ENCODE results near the gene ZNF564.

Gene ZNF564

DNA sequence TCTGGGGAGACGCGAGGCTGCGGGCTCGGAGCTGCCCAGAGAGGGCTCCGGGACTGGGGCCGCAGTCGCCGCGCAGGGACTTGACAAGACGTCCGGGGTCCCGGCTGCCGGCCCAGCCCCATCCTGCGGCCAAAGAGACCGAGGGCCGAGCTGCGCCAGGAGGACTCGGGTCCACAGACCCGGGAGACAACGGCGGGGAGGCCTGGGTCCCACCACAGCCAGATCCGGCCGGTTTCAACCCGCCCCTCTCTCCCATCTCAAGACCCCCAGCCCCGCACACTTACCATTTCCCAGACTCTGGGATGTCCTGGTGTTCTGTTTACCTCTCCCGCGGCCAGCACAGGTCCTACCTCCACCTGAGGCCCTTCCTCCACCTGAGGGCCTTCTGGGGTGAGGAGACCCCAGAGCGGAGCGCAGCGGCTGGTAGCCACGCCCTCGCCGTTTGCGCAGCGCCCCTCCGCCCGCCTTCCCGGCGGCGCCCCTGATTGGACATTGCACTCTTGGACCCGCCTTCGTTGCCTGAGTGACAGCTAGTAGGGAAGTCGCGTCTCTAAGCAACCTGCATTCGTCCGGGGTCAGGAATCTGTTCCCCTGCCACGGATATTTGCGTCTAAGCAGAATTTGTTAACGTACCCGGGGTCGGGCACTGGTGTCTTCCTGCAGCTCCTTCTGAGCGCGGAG is 66.8 kb downstream of the ZNF564 start, which contains the start of gene ZNF709:
Gene ZNF709 (minus strand): TSS at position 446 of the 681 bp plus-strand sequence. CDS start 159 bp downstream, at position 287.
- Histone ChIP-seq H2AK5ac (ENCODE audit: low read length) (no peak within 1 kb of the TSS), H4K12ac (ENCODE audit: low read depth, low read length) (peak within 1 kb of the TSS; percentile 67), H4K91ac (ENCODE audit: low read depth, low read length) (peak within 1 kb of the TSS; percentile 19), H2BK12ac (ENCODE audit: low read length) (no peak within 1 kb of the TSS), H3K27me3 (ENCODE audit: insufficient read depth, low read length) (no peaks in the 10 kb centered on the region), H3K79me2 (ENCODE audit: control insufficient read depth, insufficient read depth, low read length, poor library complexity) (peaks cover 4% of the 10 kb centered on the region), H3K14ac (ENCODE audit: low read length) (peak within 1 kb of the TSS; percentile 86), H2BK5ac (ENCODE audit: low read depth, low read length, poor library complexity) (no peak within 1 kb of the TSS), H4K8ac (ENCODE audit: low read depth, low read length) (peak within 1 kb of the TSS; percentile 81), H3K36me3 (ENCODE audit: control insufficient read depth in 1 of 2, insufficient read depth in 2 of 2, low read length in 2 of 2) (no peaks in the 10 kb centered on the region), H3K27ac (ENCODE audit: low read depth, low read length) (no peak within 1 kb of the TSS), H3K79me1 (ENCODE audit: low read length) (peaks cover 8% of the 10 kb centered on the region), H3K23ac (ENCODE audit: low read length) (no peak within 1 kb of the TSS), H3K9me3 (ENCODE audit: insufficient read depth, low read depth, low read length) (no peaks in the 10 kb centered on the region), H3K4me1 (ENCODE audit: control insufficient read depth in 1 of 2, insufficient read depth in 2 of 2, low read length in 2 of 2) (peaks cover 4 to 7% of the 10 kb centered on the region in 2 experiments), H3K4me3 (ENCODE audit: low read depth, low read length) (peak within 1 kb of the TSS; percentile 86), H3K4ac (ENCODE audit: low read depth, low read length) (peak within 1 kb of the TSS; percentile 16), H3K9ac (ENCODE audit: low read length) (peak within 1 kb of the TSS; percentile 83), H2BK120ac (ENCODE audit: insufficient read depth, low read length, poor library complexity) (peak within 1 kb of the TSS; percentile 38), H3K4me2 (ENCODE audit: low read length) (peak within 1 kb of the TSS; percentile 98), H2AFZ (ENCODE audit: insufficient read depth, low read length, poor library complexity) (peak within 1 kb of the TSS; percentile 96), H3K18ac (ENCODE audit: low read length) (peak within 1 kb of the TSS; percentile 76)
- DNase-seq, result peak; percentile 75 to 92
- WGBS (ENCODE audit: extremely low coverage, insufficient coverage, insufficient read length), result no CpG with 5 or more reads among the region's 53 CpGs

DNA sequence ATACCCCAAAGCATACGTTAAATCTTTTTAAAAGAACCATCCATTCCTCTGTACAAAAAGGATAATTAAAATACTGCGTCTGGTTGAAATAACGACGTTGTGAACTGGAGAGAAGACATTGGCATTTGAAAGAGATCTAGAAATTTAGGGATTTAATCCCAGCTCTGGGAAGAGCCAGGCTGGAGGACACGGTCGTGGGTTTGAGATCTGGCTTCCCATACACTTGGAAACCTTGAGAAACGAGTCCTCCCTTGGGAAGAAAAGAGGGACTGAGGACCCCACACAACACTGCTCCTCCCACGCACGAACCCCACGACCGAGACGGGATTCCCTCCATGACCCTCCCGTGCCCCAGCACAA is 67.3 kb downstream of the ZNF564 start:
- Histone ChIP-seq H3K4me2 (ENCODE audit: low read length) (peak overlapping the region; percentile 98), H4K12ac (ENCODE audit: low read depth, low read length) (peak overlapping the region; percentile 67), H3K23ac (ENCODE audit: low read length) (no peak overlapping the region), H3K27ac (ENCODE audit: low read depth, low read length) (no peak overlapping the region), H3K79me1 (ENCODE audit: low read length) (peaks cover 8% of the 10 kb centered on the region), H4K91ac (ENCODE audit: low read depth, low read length) (peak overlapping the region; percentile 19), H2AFZ (ENCODE audit: insufficient read depth, low read length, poor library complexity) (peak overlapping the region; percentile 79), H3K4me3 (ENCODE audit: low read depth, low read length) (peak overlapping the region; percentile 86), H3K27me3 (ENCODE audit: insufficient read depth, low read length) (no peaks in the 10 kb centered on the region), H3K14ac (ENCODE audit: low read length) (peak overlapping the region; percentile 86), H3K79me2 (ENCODE audit: control insufficient read depth, insufficient read depth, low read length, poor library complexity) (peaks cover 4% of the 10 kb centered on the region), H3K9ac (ENCODE audit: low read length) (peak overlapping the region; percentile 83), H3K9me3 (ENCODE audit: insufficient read depth, low read depth, low read length) (no peaks in the 10 kb centered on the region), H3K4ac (ENCODE audit: low read depth, low read length) (peak overlapping the region; percentile 16), H2BK120ac (ENCODE audit: insufficient read depth, low read length, poor library complexity) (peak overlapping the region; percentile 27), H4K8ac (ENCODE audit: low read depth, low read length) (peak overlapping the region; percentile 20), H3K18ac (ENCODE audit: low read length) (peak overlapping the region; percentile 76), H3K36me3 (ENCODE audit: control insufficient read depth in 1 of 2, insufficient read depth in 2 of 2, low read length in 2 of 2) (no peaks in the 10 kb centered on the region), H2AK5ac (ENCODE audit: low read length) (no peak overlapping the region), H2BK5ac (ENCODE audit: low read depth, low read length, poor library complexity) (no peak overlapping the region), H3K4me1 (ENCODE audit: control insufficient read depth in 1 of 2, insufficient read depth in 2 of 2, low read length in 2 of 2) (peaks cover 4 to 7% of the 10 kb centered on the region in 2 experiments), H2BK12ac (ENCODE audit: low read length) (no peak overlapping the region)
- no CpG with 5 or more reads among the region's 13 CpGs for WGBS (ENCODE audit: extremely low coverage, insufficient coverage, insufficient read length)
- no peak for DNase-seq

DNA sequence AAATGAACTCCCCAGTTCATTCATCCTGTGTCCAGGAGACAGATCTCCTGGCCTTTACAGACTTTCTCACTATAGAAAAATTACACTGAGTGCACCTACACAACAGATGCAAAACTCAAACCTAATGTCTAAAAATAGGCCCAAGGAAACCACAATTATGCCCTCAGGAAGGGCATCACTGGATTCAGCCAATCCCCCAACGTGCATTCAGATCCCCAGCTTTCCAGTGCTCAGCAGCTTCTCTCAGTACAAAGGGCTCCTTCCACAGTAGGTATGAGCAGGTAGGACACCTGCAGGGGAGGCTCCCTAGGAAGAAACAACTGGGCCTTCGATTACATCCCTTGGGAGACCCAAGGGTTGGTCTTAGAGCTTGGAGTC is 68.8 kb downstream of the ZNF564 start:
- no peak overlapping the region for H4K8ac ChIP-seq (ENCODE audit: low read depth, low read length)
- H3K4me1 ChIP-seq (ENCODE audit: control insufficient read depth in 1 of 2, insufficient read depth in 2 of 2, low read length in 2 of 2), result peaks cover 4 to 7% of the 10 kb centered on the region in 2 experiments
- H2BK120ac ChIP-seq (ENCODE audit: insufficient read depth, low read length, poor library complexity), result no peak overlapping the region
- no peak overlapping the region for H2BK12ac ChIP-seq (ENCODE audit: low read length)
- H3K14ac ChIP-seq (ENCODE audit: low read length), result no peak overlapping the region
- no peak overlapping the region for H3K18ac ChIP-seq (ENCODE audit: low read length)
- H4K91ac ChIP-seq (ENCODE audit: low read depth, low read length), result no peak overlapping the region
- no peak overlapping the region for H2AK5ac ChIP-seq (ENCODE audit: low read length)
- H2BK5ac ChIP-seq (ENCODE audit: low read depth, low read length, poor library complexity), result no peak overlapping the region
- no peak overlapping the region for H4K12ac ChIP-seq (ENCODE audit: low read depth, low read length)
- no peak overlapping the region for H2AFZ ChIP-seq (ENCODE audit: insufficient read depth, low read length, poor library complexity)
- no peak for DNase-seq
- WGBS (ENCODE audit: extremely low coverage, insufficient coverage, insufficient read length), result no CpG with 5 or more reads among the region's 2 CpGs
- H3K9ac ChIP-seq (ENCODE audit: low read length), result no peak overlapping the region
- H3K27ac ChIP-seq (ENCODE audit: low read depth, low read length), result no peak overlapping the region
- H3K36me3 ChIP-seq (ENCODE audit: control insufficient read depth in 1 of 2, insufficient read depth in 2 of 2, low read length in 2 of 2), result no peaks in the 10 kb centered on the region
- no peak overlapping the region for H3K4me3 ChIP-seq (ENCODE audit: low read depth, low read length)
- H3K4me2 ChIP-seq (ENCODE audit: low read length), result no peak overlapping the region
- H3K79me2 ChIP-seq (ENCODE audit: control insufficient read depth, insufficient read depth, low read length, poor library complexity), result peaks cover 4% of the 10 kb centered on the region
- H3K4ac ChIP-seq (ENCODE audit: low read depth, low read length), result no peak overlapping the region
- H3K27me3 ChIP-seq (ENCODE audit: insufficient read depth, low read length), result no peaks in the 10 kb centered on the region
- peaks cover 8% of the 10 kb centered on the region for H3K79me1 ChIP-seq (ENCODE audit: low read length)
- no peaks in the 10 kb centered on the region for H3K9me3 ChIP-seq (ENCODE audit: insufficient read depth, low read depth, low read length)
- H3K23ac ChIP-seq (ENCODE audit: low read length), result peak overlapping the region; percentile 58

DNA sequence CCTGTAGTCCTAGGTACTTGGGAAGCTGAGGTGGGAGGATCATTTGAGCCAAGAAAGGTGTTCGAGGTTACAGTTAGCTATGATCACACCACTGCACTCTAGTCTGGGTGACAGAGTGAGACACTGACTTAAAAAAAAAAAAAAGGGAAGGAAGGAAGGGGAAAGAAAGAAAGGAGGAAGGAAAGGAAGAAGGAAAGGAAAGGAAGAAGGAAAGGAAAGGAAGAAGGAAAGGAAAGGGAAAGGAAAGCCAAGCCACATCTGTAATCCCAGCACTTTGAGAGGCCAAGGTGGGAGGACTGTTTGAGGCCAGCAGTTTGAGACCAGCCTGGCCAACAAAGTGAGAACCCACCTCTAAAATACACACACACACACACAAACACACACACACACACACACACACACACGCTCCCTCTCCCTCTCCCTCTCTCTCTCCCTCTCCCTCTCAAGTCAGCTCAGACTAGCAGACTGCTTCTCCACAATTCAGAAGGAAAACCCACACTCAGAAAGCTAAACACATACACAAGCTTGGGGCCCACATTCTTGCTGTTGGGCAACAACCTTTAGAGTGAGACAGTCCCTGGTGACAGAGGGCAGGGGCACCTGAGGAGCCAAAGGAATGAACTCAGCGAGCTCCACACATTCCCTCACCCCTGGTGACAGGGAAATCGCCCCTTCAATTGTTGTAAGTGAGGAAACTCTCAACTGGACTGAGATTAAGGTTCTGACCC is 69.3 kb downstream of the ZNF564 start:
- H4K91ac ChIP-seq (ENCODE audit: low read depth, low read length), result no peak overlapping the region
- H3K36me3 ChIP-seq (ENCODE audit: control insufficient read depth in 1 of 2, insufficient read depth in 2 of 2, low read length in 2 of 2), result no peaks in the 10 kb centered on the region
- H3K4me3 ChIP-seq (ENCODE audit: low read depth, low read length), result no peak overlapping the region
- no peak overlapping the region for H3K18ac ChIP-seq (ENCODE audit: low read length)
- no peak overlapping the region for H2AFZ ChIP-seq (ENCODE audit: insufficient read depth, low read length, poor library complexity)
- H2BK5ac ChIP-seq (ENCODE audit: low read depth, low read length, poor library complexity), result no peak overlapping the region
- no peak for DNase-seq
- H4K8ac ChIP-seq (ENCODE audit: low read depth, low read length), result no peak overlapping the region
- no peak overlapping the region for H2AK5ac ChIP-seq (ENCODE audit: low read length)
- H3K27me3 ChIP-seq (ENCODE audit: insufficient read depth, low read length), result no peaks in the 10 kb centered on the region
- no peak overlapping the region for H2BK120ac ChIP-seq (ENCODE audit: insufficient read depth, low read length, poor library complexity)
- no peak overlapping the region for H3K9ac ChIP-seq (ENCODE audit: low read length)
- H3K4me2 ChIP-seq (ENCODE audit: low read length), result no peak overlapping the region
- no peak overlapping the region for H3K23ac ChIP-seq (ENCODE audit: low read length)
- whole genome bisulfite sequencing (ENCODE audit: extremely low coverage, insufficient coverage, insufficient read length), result no CpG with 5 or more reads among the region's 4 CpGs
- H3K27ac ChIP-seq (ENCODE audit: low read depth, low read length), result no peak overlapping the region
- no peaks in the 10 kb centered on the region for H3K9me3 ChIP-seq (ENCODE audit: insufficient read depth, low read depth, low read length)
- peaks cover 4 to 7% of the 10 kb centered on the region in 2 experiments for H3K4me1 ChIP-seq (ENCODE audit: control insufficient read depth in 1 of 2, insufficient read depth in 2 of 2, low read length in 2 of 2)
- peaks cover 8% of the 10 kb centered on the region for H3K79me1 ChIP-seq (ENCODE audit: low read length)
- no peak overlapping the region for H3K4ac ChIP-seq (ENCODE audit: low read depth, low read length)
- no peak overlapping the region for H3K14ac ChIP-seq (ENCODE audit: low read length)
- no peak overlapping the region for H2BK12ac ChIP-seq (ENCODE audit: low read length)
- no peak overlapping the region for H4K12ac ChIP-seq (ENCODE audit: low read depth, low read length)
- peaks cover 4% of the 10 kb centered on the region for H3K79me2 ChIP-seq (ENCODE audit: control insufficient read depth, insufficient read depth, low read length, poor library complexity)
